Endothelial cell of umbilical vein (primary cell): ENCODE measurements around the gene SRPK2. TPM values are rescaled to one million over a fixed set of nuclear protein-coding genes. Genes with fewer than 3 reads are reported as not detected.

Experiments
- BruUV-seq: library from RNA; stranded (reverse); fragments of 400-500 nt; replicated peaks from 2 replicates; lab custom pipeline; 2021; lab: Mats Ljungman, UMichigan
- CTCF ChIA-PET: fragments of 300-600, 350-600 bp; sonication (Branson Sonifier 250); formaldehyde crosslinking; loops from one replicate; lab custom pipeline; 2021; ENCODE audit warnings: antibody characterized with exemption, inconsistent platforms; lab: Charles Lee
- POLR2A ChIA-PET: fragments of 300-600, 350-600 bp; sonication (Branson Sonifier 250); formaldehyde crosslinking; loops from one replicate; lab custom pipeline; 2021; ENCODE audit warnings: antibody characterized with exemption, inconsistent platforms; lab: Charles Lee
- DNase-seq: peaks from one replicate; pipeline ENCODE4 v3.0.0-alpha.2; 2011; ENCODE audit warnings: low read depth, low spot score
- FAIRE-seq: peaks from 2 replicates; lab custom pipeline; 2011; peaks lifted over from hg19 to GRCh38; lab: Jason Lieb, UNC
- H2AFZ ChIP-seq: 2 replicates; pipeline ENCODE4 v1.6.0; 2012; ENCODE audit warnings: low read depth, low read length, control low read depth, inconsistent platforms
- H3K27ac ChIP-seq: 2 replicates; pipeline ENCODE4 v1.5.1; 2011; ENCODE audit warnings: low read depth, mild to moderate bottlenecking, control low read depth, low read length, moderate library complexity; ENCODE audit not compliant: insufficient read depth
- H3K27me3 ChIP-seq, 2 experiments: 2 replicates each; pipeline versions ENCODE4 v1.6.0 to v1.6.1; 2011; ENCODE audit warnings: low read length in 2 of 2, mixed read lengths in 1 of 2; ENCODE audit not compliant: control insufficient read depth in 2 of 2, insufficient read depth in 2 of 2
- H3K36me3 ChIP-seq, 2 experiments: 2 replicates in 1 of 2; 3 replicates in 1 of 2; pipeline ENCODE4 v1.5.1; 2011; ENCODE audit warnings: low read length in 2 of 2, mild to moderate bottlenecking in 1 of 2, moderate library complexity in 1 of 2; ENCODE audit not compliant: control insufficient read depth in 2 of 2, insufficient read depth in 2 of 2; ENCODE audit errors: extremely low read depth in 1 of 2
- H3K4me1 ChIP-seq: 3 replicates; pipeline ENCODE4 v1.5.1; 2011; ENCODE audit warnings: mild to moderate bottlenecking, low read length; ENCODE audit not compliant: control insufficient read depth, insufficient read depth; ENCODE audit errors: extremely low read depth
- H3K4me2 ChIP-seq: 2 replicates; pipeline ENCODE4 v1.6.1; 2011; ENCODE audit warnings: low read length, control low read depth, mixed read lengths; ENCODE audit not compliant: insufficient read depth
- H3K4me3 ChIP-seq, 3 experiments: fragments of 200-600 bp in 1 of 3; sonication (generic), shearing (Covaris generic) in 1 of 3; replicated peaks in 1 of 3; 2 replicates each; pipeline ENCODE4 v1.5.1; 2011 to 2016; ENCODE audit warnings: control low read depth in 3 of 3, low read length in 3 of 3, mild to moderate bottlenecking in 2 of 3, inconsistent platforms in 1 of 3, low read depth in 1 of 3, moderate library complexity in 1 of 3; ENCODE audit not compliant: insufficient read depth in 1 of 3
- H3K79me2 ChIP-seq: 2 replicates; pipeline ENCODE4 v1.6.0; 2012; ENCODE audit warnings: low read length, inconsistent platforms; ENCODE audit not compliant: control insufficient read depth, insufficient read depth
- H3K9ac ChIP-seq: replicated peaks from 2 replicates; pipeline ENCODE3; 2011; ENCODE audit warnings: low read length, control low read depth; ENCODE audit not compliant: insufficient read depth; ENCODE audit errors: extremely low read depth
- H3K9me1 ChIP-seq: replicated peaks from 3 replicates; pipeline ENCODE4 v1.6.0; 2011; ENCODE audit warnings: mild to moderate bottlenecking, low read length; ENCODE audit not compliant: control insufficient read depth, insufficient read depth; ENCODE audit errors: extremely low read depth
- H3K9me3 ChIP-seq: replicated peaks from 2 replicates; pipeline ENCODE4 v1.5.1; 2012; ENCODE audit warnings: low read length, inconsistent platforms; ENCODE audit not compliant: control insufficient read depth, insufficient read depth
- H4K20me1 ChIP-seq: replicated peaks from 2 replicates; pipeline ENCODE3; 2011; ENCODE audit warnings: mild to moderate bottlenecking, low read length; ENCODE audit not compliant: control insufficient read depth, insufficient read depth; ENCODE audit errors: extremely low read depth
- CTCF ChIP-seq, 2 donors: IDR thresholded peaks; 1 replicate in 1 of 2; 2 replicates in 1 of 2; pipeline ENCODE4 v1.5.1; 2011; ENCODE audit warnings: low read length in 2 of 2, mild to moderate bottlenecking in 2 of 2, moderate library complexity in 2 of 2, control low read depth in 1 of 2, inconsistent platforms in 1 of 2, low read depth in 1 of 2; ENCODE audit not compliant: insufficient read depth in 1 of 2; ENCODE audit errors: extremely low read depth in 1 of 2
- EZH2 ChIP-seq: IDR thresholded peaks from 2 replicates; pipeline ENCODE4 v1.6.1; 2012; ENCODE audit warnings: borderline replicate concordance, low read depth, mild to moderate bottlenecking, moderate library complexity, low read length, inconsistent platforms; ENCODE audit not compliant: severe bottlenecking
- FOS ChIP-seq: IDR thresholded peaks from 2 replicates; pipeline ENCODE4 v1.6.1; 2011; ENCODE audit warnings: mild to moderate bottlenecking, low read length, moderate library complexity, borderline replicate concordance; ENCODE audit not compliant: insufficient read depth
- GATA2 ChIP-seq: IDR thresholded peaks from 2 replicates; pipeline ENCODE4 v1.7.0; 2011; ENCODE audit warnings: low read depth, mild to moderate bottlenecking, moderate library complexity, mixed read lengths, low read length; ENCODE audit not compliant: insufficient read length, insufficient read depth
- JUN ChIP-seq: IDR thresholded peaks from 2 replicates; pipeline ENCODE4 v1.6.1; 2011; ENCODE audit warnings: borderline replicate concordance, low read depth; ENCODE audit not compliant: insufficient read length, insufficient read depth
- MAX ChIP-seq: IDR thresholded peaks from 2 replicates; pipeline ENCODE4 v1.6.1; 2011; ENCODE audit not compliant: insufficient read depth, insufficient read length
- MYC ChIP-seq: IDR thresholded peaks from one replicate; pipeline ENCODE4 v1.6.1; 2011; ENCODE audit warnings: mild to moderate bottlenecking, low read depth, low read length
- POLR2A ChIP-seq: IDR thresholded peaks from 2 replicates; pipeline ENCODE4 v1.6.1; 2012; ENCODE audit warnings: low read depth, mild to moderate bottlenecking, control low read depth, low read length
- POLR2AphosphoS5 ChIP-seq: IDR thresholded peaks from 2 replicates; pipeline ENCODE4 v1.6.1; 2012; ENCODE audit warnings: low read depth, mild to moderate bottlenecking, control low read depth, low read length, moderate library complexity; ENCODE audit not compliant: insufficient read depth
- dilution Hi-C: fragments of 300-500 bp; cut with MboI; formaldehyde crosslinking; loops from one replicate; pipeline ENCODE4 v1.15.0; 2019; ENCODE audit warnings: low sequenced_read_pairs; ENCODE audit not compliant: extremely low pct_ligation_motif_present
- intact Hi-C: fragments of 100-400 bp; cut with micrococcal nuclease; formaldehyde crosslinking; loops from one replicate; pipeline ENCODE4 v1.10.0; 2022
- polyA plus RNA-seq, 4 experiments: library from polyadenylated mRNA; depleted of rRNA in 3 of 4; stranded (reverse) in 3 of 4; unstranded in 1 of 4; fragments of >200 nt; gene quantifications; 2 replicates each; pipeline versions ENCODE4 v1.2.1 to v1.2.3, GENCODE V29; 2011 to 2012; ENCODE audit warnings: missing spikeins in 1 of 4
- total RNA-seq: library from RNA; stranded (reverse); gene quantifications from 2 replicates; pipeline ENCODE4 v1.2.3, GENCODE V29; 2021

Gene SRPK2
- total and polyA plus RNA-seq, 2 donors (not counting 3 experiments of a cell fraction or from before 2014, with no cell fraction given), result 13.4 to 55.2 TPM

- Histone ChIP-seq H3K4me2 (no peak overlapping the region), H2AFZ (no peak overlapping the region), H3K4me1 (peaks cover 6% of the 10 kb centered on the region), H3K9ac (no peak overlapping the region), H3K9me1 (no peaks in the 10 kb centered on the region), H3K27me3 (no peaks in the 10 kb centered on the region), H3K27ac (no peak overlapping the region), H3K36me3 (peaks cover 2% of the 10 kb centered on the region in 2 experiments), H4K20me1 (no peaks in the 10 kb centered on the region), H3K9me3 (no peaks in the 10 kb centered on the region), H3K79me2 (no peaks in the 10 kb centered on the region), H3K4me3 (no peak overlapping the region)
- intact Hi-C loops, result no loop called here
- no peak for TF ChIP-seq MYC
- TF ChIP-seq MAX, result no peak
- TF ChIP-seq FOS, result no peak
- no peak for TF ChIP-seq GATA2
- no peak for TF ChIP-seq POLR2AphosphoS5
- no peak for TF ChIP-seq CTCF (IDR thresholded peaks at IDR 0.05; ENCODE audit: extremely low read depth in 1 of 2, insufficient read depth in 1 of 2, low read depth in 1 of 2, low read length in 2 of 2)
- no peak for TF ChIP-seq POLR2A
- no peak for TF ChIP-seq EZH2
- no peak for TF ChIP-seq JUN
- CTCF ChIA-PET, result interaction anchor here (1.3 kb wide), 1 partner anchor 85 kb away, joined by 4 read pairs; no protein-coding TSS in a partner anchor
- DNase-seq, result no peak
- FAIRE-seq, result no peak
- dilution Hi-C loops, result no loop called here
- POLR2A ChIA-PET, result no interaction called here
- BruUV-seq, result no TSS peak
Measured at GRCh38 chr7:105157278-105157677, 231.4 kb downstream of the SRPK2 start.
